NCI-H2196 (cell line): ENCODE results near the gene PEX14.
A peak's percentile ranks its signal among the peaks of the same experiment; 100 is the strongest.

ENCODE experiments used
- DNase-seq: peaks from one replicate; lab custom pipeline; 2025; ENCODE audit not compliant: unreplicated experiment; lab: John Stamatoyannopoulos, UW

Gene PEX14

DNA sequence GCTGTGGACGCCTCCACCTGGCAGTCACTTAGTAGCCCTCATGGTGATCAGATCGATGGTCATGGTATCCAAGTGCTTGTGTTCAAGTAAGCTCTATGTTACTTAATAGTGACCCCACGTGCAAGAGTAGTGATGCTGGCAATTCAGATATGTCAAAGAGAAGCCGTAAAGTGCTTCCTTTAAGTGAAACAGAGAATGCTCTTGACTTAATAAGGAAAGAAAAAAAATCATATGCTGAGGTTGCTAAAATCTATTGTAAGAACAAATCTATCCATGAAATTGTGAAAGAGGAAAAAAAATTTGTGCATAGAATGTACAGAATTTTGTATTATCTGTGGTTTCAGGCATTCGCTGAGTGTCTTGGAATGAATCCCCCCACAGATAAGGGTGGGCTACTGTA is 113.9 kb downstream of the PEX14 start:
- no peak for DNase-seq

DNA sequence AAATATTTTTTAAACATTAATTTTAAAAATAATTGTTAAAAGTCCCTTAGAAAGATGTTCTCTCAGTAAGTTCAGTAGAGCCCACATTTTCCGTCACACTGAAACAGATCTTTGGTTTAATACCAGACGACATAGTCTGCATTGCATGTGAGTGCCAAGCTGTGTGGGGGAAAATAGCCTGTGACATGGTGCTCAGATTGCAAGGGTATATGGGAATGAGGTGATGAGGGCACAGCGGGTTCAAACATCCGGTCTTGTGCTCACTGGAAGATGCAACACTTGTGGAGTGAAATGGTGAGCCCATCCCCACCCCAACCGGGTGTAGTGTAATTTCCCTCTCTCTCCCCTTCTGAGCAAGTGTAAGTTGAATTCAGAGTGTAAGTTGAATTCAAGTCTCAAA is 114.3 kb downstream of the PEX14 start:
- DNase-seq: no peak

DNA sequence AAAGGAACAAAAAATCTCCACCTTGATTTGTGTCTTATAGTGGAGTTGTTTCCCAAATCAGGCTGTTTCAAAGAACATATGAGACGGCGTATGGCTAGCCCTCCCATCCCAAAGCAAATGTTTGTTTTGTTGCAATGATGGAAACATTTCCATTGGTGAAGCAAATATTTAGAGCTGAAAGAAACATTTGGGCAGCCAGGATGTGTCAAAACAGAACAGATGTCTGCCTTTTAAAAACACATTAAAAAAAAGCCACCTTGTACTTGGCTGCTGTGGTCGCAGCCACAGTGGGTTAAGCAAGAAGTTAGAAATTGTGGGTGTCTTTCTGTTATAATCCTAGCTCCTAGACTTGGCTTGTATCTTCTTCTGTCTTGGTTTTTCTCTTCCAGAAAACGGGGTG is 116.3 kb downstream of the PEX14 start:
- no peak for DNase-seq

DNA sequence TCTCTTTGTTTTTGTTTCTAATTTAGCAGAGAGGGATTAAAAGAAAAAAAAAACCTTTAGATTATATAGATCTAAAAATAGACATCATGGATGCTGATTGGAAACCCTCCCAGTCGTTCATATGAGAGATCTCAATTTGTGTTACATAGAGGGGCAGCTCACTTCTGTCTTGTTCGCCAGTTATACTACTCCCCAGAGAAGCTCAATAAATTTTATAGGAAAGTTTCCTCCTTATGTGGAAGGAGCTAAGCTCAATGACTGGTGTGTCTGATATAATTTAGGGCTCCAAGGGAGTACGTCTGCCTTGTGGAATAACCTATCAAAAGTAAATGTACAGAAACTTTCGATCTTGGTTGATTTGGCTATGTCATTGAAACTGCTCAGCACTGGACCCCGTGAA is 117.6 kb downstream of the PEX14 start:
- no peak for DNase-seq

DNA sequence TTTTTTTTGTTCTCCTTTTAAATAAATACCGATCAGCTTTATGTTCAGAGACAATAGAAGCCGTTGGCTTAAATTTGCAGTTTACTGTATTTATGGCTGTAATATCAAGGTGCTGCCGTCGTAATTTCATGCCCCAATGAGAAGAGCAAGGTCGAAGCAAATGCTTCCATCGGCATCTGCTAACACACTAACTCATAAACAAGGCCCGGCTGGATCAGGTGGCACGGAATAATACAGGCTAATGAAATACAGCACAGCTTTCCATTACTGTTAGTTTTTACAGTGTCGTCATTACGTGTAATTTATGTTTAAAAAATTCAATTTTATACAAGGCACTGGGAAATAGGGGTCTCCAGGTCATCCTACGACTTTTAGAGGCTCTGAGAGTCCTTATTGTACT is 119.0 kb downstream of the PEX14 start:
- DNase-seq: no peak

DNA sequence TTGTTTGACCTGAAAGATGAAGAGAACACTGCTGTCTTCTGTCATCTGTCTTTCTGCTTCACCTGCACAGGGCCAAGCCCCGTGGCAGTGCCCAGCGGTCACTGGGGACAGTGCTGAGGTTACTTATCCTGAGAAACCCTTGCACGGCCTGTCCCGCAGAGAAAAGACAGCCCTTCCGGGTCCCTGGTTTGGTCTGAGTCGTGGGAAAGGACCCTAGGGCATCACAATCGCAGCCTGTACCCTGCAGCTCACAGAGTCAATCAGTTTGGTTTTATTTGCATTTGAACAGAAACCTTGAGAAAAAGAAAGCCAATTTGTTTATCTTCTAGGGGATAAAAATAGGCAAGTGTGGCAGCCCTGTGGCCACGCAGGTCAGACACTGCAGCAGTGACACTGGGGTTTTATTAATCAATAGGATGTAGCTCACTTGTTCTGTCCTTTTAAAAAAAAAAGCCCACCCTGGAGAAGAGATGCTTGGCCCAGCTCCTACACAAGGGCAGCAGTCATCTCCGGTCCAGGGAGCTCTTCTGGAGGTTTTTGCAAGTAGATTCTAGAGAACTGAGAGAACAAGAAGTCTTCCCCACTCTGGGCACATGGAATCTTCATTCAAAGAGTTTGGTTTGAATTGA is 120.0 kb downstream of the PEX14 start:
- no peak for DNase-seq

DNA sequence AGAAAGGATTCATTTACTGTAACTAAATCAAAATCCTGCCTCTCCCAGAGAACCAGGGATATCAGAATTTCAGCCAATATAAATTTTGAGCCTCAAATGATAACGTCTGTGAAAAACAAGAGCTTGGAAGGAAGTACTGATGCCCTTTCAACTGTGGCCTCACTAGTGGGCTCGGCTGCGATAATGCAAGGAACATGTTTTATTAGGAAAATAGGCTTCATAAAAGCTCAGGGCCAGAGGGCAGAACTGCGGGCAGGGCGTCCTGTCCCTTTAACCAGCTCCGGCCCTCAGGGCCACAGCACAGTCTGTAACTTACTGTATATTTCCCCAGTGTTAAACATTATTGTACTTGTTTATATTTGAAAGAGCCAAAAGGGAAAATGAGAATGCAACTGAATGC is 122.0 kb downstream of the PEX14 start:
- DNase-seq: no peak

DNA sequence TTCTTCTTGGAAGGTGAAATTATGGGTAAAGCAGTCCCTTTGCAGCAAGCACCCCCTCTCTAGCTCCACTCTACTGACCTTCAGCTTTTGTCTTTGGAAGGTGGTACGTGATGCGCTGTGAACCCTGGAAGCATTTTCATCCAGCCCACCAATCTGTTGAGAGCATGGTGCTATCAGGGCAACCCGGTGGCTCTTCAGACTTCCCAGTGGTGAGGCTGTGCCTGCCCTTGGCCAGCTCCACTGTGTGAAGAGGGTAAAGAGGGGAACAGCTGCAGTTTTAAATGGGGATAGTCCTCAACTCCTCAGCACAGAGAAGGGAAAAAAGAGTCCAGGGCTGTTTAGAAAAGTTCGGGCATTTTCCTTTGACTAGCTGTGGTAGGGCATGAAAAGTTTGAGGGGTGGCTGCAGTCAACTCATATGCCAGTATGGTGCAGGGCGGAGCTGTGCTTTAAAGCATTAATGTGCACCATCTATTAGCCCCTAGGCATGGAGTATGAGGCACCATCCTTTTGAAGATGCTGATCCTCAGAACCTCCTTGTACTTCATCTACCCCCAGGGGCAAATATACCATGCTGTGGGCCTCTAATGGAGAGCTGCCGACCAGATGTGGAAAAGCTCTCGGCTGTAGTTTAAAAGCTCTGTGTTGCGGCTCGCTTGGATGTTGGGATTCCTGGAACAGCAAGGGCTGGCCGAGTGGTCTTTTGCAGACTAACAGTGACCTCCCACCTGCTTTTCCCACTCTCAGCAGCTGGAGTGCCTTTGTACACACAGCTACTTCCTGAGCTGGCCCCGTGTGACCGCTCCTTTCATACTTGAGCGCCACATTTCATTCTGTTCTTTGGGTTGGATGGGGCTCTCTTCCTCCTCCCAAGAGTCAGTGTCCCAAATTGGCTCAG is 123.0 kb downstream of the PEX14 start:
- DNase-seq: no peak

DNA sequence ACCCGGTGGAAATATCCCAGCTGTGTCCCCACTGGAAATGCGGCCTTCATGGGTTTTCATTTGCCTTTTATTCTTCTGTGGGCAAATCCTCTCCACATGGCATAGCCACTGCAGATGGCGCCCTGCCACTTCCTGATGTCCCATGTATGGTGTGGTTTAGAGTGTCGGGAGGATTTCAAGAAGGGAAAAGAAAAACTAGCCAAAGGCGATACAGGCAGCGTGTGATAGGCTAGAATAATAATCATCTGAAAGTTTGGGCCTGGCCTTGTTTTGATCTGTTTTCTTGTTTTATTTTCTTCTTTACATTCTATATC is 123.6 kb downstream of the PEX14 start:
- DNase-seq: peak; percentile 20

DNA sequence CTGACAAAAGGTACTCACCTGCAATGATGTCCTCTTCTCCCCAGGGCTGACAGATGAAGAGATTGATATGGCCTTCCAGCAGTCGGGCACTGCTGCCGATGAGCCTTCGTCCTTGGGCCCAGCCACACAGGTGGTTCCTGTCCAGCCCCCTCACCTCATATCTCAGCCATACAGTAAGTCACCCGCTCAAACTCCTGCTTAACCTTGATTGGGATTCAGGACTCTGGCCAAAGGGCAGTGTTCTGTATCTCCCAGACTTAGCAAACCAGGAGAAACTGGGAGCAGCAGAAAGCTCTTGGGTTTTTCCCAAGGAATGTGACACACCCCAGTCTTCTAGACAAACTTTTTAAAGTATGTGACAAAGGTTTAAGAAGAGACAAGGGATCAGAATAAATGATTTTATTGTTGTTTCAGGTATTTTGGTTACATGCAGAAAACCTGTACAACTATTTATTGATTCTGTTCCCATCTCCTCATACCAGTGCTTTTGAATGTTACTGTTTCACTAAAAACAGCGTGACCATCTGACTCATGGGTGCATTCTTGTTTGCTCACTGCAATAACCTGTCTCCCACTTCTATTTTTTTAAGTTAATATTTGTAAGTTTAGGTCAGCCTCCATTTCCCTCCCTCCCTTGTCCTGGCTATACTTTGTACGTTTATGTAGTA is 124.6 kb downstream of the PEX14 start:
- DNase-seq: no peak

DNA sequence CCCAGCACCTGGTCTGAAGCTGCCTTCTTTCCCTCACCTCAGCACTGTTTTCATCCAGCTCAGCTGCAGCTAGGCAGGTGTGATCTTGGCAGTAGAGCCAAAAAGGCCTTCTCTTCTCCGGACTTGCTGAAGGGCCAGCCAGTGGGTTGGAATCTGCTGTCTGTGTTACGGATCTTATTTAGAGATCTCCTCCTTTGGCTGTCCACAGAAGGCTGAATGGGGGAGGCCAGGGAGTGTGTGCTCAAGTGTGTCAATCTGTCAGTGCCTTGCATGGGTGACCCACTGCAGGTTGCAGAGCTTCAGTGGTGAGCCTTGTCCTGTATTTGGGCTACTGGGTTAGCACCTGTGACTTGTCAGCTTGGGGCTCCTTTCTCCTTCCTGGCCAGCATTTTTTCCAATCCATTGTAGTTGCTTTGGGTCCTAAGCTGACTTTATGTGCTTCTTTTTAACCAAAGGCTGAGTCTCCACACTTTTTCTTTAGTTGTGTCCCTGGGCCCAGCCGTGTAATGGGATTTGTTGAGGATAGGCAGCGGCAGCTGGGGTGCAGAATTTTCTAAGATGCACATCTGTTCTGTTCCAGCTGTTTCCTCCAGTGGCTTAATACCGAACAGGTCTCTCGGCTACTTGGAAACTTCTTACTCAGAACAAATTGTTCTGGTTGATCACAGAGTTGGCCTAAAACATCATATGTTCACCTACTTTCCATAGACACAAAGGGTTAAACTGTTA is 126.8 kb downstream of the PEX14 start:
- no peak for DNase-seq

DNA sequence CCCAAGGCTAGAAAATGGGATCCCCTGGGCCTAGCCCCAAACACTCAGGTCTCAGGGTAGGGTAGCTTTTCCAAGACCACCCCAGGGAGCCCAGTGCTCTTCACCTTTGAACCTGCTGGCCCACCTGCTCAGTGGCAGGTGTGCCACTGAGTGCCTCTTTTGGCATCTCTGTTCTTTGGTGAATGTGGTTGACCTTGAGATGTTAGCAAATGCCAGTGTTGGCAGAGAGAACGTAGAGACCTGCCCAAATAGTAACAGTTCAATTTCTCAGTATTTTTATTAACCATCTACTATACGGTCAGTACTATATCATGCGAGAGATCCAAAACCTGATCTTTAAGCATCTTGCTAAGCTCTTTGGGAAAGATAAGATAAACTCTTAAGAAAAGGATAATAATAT is 128.2 kb downstream of the PEX14 start:
- DNase-seq: no peak

DNA sequence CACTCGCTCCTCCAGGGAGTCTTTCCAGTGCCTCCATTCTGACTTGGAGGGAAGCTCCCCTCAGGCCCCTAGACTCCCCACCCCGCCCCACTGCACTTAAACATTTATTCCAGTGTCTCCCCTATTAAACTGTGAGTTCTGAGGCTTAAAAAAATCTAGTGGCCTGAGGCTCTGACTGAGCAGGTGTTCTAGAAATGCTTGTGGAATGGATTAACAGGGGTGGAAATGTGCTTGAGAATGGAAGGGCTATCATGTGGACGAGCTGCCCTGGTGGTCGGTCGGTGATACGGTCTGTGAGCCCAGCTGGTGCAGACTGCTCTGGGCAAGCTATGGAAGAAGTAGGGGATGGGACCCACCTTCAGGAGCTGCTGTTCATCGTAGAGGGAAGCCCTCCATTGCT is 130.2 kb downstream of the PEX14 start:
- DNase-seq: no peak

DNA sequence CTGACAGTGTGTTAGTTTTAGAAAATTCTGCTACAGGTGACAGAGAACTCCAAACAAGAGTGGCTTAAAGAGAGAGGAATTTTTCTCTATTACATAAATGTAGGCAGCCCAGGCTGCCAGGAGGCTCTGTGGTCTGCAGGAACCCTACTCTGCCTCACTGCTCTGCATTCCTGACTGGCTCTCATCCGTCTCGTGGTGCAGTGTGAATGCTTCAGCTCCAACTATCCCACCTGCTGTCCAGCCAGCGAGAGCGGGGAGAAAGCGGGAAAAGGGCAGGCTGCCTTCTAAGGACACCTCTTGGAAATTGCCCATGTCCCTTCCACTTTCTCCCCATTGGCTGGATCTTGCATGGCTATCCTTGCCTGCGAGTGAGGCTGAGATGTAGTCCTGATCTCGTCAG is 131.3 kb downstream of the PEX14 start:
- DNase-seq: no peak

DNA sequence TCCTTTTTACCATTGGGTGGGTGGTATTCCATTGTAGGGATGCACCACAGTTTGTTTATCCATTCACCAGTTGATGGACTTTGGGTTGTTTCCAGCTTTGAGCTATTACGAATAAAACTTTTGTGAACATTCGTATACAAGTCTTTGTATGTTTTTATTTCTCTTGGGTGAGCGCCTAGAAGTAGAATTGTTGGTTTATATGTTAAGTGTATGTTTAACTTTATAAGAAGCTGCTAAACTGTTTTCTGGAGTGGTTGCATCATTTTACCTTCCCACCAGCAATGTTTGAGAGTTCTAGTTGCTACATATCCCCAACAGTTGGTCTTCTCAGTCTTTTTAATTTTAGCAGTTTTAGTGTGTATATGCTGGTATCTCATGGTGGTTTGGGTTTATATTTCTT is 132.5 kb downstream of the PEX14 start:
- no peak for DNase-seq

DNA sequence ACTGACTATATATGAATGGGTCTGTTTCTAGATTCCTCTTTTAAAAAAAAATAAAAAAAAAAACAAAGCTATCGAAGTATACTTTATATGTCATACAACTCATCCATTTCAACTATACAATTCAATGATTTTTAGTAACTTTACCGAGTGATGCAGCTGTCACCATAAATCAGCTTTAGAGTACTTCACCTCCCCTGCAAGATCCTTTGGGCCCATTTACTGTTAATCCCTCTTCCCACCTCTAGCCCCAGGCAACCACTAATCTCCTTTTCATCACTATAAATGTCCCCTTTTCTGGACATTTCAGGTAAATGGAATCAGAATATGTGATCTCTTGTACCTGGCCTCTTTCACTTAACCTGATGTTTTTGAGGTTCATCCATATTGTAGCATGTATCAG is 133.9 kb downstream of the PEX14 start:
- no peak for DNase-seq

DNA sequence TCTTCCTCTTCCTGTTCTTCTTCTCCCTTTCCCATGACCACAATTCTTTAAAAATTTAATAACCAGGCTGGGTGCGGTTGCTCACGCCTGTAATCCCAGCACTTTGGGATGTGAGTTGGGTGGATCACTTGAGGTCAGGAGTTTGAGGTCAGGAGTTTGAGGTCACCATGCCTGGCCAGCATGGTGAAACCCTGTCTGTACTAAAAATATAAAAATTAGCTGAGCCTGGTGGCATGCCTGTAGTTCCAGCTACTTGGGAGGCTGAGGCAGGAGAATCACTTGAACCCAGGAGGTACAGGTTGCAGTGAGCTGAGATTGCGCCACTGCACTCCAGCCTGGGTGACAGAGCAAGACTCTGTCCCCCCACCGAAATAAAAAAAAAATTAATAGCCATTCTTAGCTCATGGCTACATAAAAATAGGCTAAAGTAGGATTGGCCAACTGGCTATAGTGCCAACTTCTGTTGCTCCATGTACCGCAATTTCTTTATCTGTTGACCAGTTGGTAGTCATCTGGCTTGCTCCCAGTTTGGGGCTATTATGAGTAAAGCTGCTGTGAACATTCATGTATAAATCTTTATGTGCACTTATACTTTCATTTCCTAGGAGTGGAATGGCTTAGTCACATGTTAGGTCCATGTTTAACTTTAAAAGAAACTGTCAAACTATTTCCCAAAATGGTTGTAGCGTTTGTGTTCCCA is 136.3 kb downstream of the PEX14 start:
- DNase-seq: no peak

DNA sequence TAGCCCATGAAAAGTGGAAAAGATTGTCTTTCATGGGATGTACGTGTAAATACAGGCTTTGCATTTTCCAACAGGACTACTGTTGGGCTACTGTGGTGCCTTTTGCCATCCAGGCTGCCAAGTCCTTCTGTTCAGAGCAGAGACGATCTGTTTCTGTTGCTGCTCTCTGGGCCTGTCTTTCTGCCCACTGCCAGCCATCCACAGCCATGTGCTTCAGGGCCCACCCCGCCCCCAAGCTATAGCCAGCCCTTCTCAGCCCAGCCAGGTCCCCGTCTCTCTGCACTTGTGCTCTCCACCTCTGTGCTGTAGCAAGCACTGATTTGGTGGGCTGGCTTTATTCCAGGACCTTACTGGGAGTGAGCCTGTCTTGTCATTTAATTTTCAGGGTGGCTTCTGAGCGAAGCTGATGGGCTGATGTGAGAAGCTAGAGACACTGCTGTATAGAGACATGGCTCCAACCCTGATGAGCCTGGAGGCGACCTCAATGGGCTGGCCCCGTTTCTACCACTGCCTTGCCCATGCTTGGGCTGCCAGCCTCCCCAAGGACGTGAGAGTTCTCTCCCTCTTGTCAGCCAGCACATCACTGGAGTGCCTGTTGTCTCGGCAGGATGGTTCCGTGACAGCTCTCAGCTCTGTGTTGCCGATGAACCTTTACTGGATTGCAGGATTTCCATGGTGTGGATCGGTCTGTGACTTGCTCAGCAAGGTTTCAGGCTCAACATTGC is 137.8 kb downstream of the PEX14 start:
- DNase-seq: no peak

DNA sequence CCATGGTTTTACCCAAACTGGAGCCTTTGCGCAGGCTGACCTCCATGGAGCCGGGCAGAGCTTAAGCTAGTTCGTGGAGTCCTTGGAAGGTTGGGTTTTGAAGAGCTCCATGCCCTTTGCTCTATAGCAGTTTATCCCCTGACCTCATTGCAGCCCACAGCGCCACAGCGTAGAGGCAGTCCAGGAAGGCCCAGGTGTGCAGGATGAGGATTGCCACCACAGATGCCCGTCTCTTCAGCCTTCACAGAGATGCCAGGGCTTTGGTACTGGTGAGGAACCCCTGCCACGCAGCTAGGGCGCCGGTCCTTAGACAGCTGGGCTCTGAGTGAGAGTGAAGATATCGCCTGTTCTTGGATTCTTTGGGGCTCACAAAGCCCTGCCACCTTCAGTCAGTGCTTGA is 138.6 kb downstream of the PEX14 start:
- DNase-seq: no peak

DNA sequence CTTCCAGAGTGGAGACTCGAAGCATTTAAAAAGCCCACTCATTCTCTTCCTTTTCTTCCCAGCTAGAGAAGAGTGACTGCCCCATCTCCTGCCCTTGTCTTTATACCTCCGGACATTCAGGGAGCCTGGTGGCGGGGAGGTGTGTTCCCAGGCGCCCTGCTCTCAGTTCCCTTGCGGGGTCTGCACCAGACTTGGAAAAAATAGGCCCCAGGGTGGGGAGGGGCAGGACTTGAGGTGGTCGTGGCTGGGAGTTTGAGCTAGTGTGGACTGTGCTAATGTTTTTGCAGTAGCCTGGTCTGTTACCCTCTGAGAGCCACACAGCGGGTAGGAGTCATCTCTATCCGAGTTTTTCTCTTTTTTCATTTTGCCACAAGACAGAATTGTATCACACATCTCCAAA is 139.1 kb downstream of the PEX14 start:
- no peak for DNase-seq
